Measurements from ENCODE around the gene ARHGEF1.

The ARHGEF1 gene

GRCh38 chr19:41927497-41928192, 44.7 kb downstream of the ARHGEF1 start:
- Histone ChIP-seq H3K4me3 (ENCODE audit: low read depth, low read length) (peak overlapping the region; percentile 27; the same call in 1 of the 2 replicates), H3K4me1 (ENCODE audit: control insufficient read depth, insufficient read depth, low read length) (peaks cover 4% of the 10 kb centered on the region), H3K27ac (ENCODE audit: extremely low read depth, low read depth, low read length) (no peak overlapping the region), H3K36me3 (ENCODE audit: control insufficient read depth in 2 of 2, insufficient read depth in 1 of 2, low read length in 2 of 2) (no peaks in the 10 kb centered on the region), H3K9me3 (ENCODE audit: control insufficient read depth, insufficient read depth, low read depth, low read length) (no peaks in the 10 kb centered on the region)
- ChIA-PET CTCF (interaction anchor here (0.6 to 1.5 kb wide), 2 partner anchors 23 to 101 kb away, joined by 3 to 4 read pairs; no protein-coding TSS in a partner anchor), POLR2A (no interaction called here)
- TF ChIP-seq ZBTB20 (tag by site-specific recombination; IDR thresholded peaks at IDR 0.05) (no peak; the same call in none of the 2 replicates), ZNF202 (tag by site-specific recombination; IDR thresholded peaks at IDR 0.05; ENCODE audit: borderline replicate concordance) (no peak), EGR2 (tag by site-specific recombination; IDR thresholded peaks at IDR 0.05; ENCODE audit: low read depth) (peak; percentile 82), RBAK (tag by site-specific recombination; IDR thresholded peaks at IDR 0.05) (no peak), GLIS1 (tag by site-specific recombination; IDR thresholded peaks at IDR 0.05) (peak; percentile 13; the same call in 1 of the 2 replicates), SCRT2 (tag by site-specific recombination; IDR thresholded peaks at IDR 0.05) (no peak), ZNF513 (tag by site-specific recombination; IDR thresholded peaks at IDR 0.05) (no peak), ZNF558 (tag by site-specific recombination; IDR thresholded peaks at IDR 0.05) (no peak), PRDM4 (tag by site-specific recombination; IDR thresholded peaks at IDR 0.05) (no peak), REST (tag by site-specific recombination; IDR thresholded peaks at IDR 0.05) (no peak), TSHZ1 (tag by site-specific recombination; IDR thresholded peaks at IDR 0.05; ENCODE audit: borderline replicate concordance) (no peak), ZFHX2 (tag by site-specific recombination; conservative IDR thresholded peaks at IDR 0.05) (peak; percentile 92), ZNF501 (tag by site-specific recombination; IDR thresholded peaks at IDR 0.05) (no peak), SP7 (tag by site-specific recombination; IDR thresholded peaks at IDR 0.05) (peak; percentile 45; the same call in 1 of the 2 replicates), SP2 (tag by site-specific recombination; IDR thresholded peaks at IDR 0.05) (peak; percentile 69), ZNF302 (tag by site-specific recombination; IDR thresholded peaks at IDR 0.05; ENCODE audit: low read depth) (no peak), ZBTB10 (tag by site-specific recombination; IDR thresholded peaks at IDR 0.05) (peak; percentile 66), ZNF560 (tag by site-specific recombination; IDR thresholded peaks at IDR 0.05; ENCODE audit: borderline replicate concordance) (no peak), ZNF398 (tag by site-specific recombination; IDR thresholded peaks at IDR 0.05) (no peak; the same call in 1 of the 2 replicates), BCL11B (tag by site-specific recombination; IDR thresholded peaks at IDR 0.05; ENCODE audit: low read depth) (0 out of 2 replicates have a peak, but pooled peaks have one; percentile 43), ZNF544 (tag by site-specific recombination; IDR thresholded peaks at IDR 0.05) (no peak)
